IMR-90 (cell line): ENCODE results near the gene ADGRA1. TPM values are rescaled to one million over a fixed set of nuclear protein-coding genes. Genes with fewer than 3 reads are reported as not detected.

ENCODE experiments used
- ATAC-seq: fragments of 200-7000 bp; cut with Tn5 transposase; 2 replicates; pipeline ENCODE4 v1.9.1; 2020; ENCODE audit warnings: low read depth, mild to moderate bottlenecking, moderate library complexity
- BruUV-seq: library from RNA; stranded (reverse); fragments of 400-500 nt; replicated peaks from 2 replicates; lab custom pipeline; 2021; lab: Mats Ljungman, UMichigan
- CTCF ChIA-PET: fragments of 300-600 bp; formaldehyde crosslinking; extraction: SDS; loops from one replicate; lab custom pipeline; 2021; ENCODE audit warnings: antibody characterized with exemption; lab: Yijun Ruan, JAX
- POLR2A ChIA-PET: fragments of 300-600 bp; sonication (Branson Sonifier 250); formaldehyde crosslinking; loops from one replicate; lab custom pipeline; 2022; ENCODE audit warnings: antibody characterized with exemption; ENCODE audit not compliant: unreplicated experiment; lab: Charles Lee
- DNase-seq: peaks from one replicate; pipeline ENCODE4 v3.0.0; 2013
- H2AFZ ChIP-seq: replicated peaks from 2 replicates; pipeline ENCODE3; 2013; ENCODE audit warnings: low read length, mild to moderate bottlenecking; ENCODE audit not compliant: poor library complexity
- H2AK5ac ChIP-seq: 2 replicates; pipeline ENCODE4 v1.6.1; 2013; ENCODE audit warnings: low read depth, low read length, inconsistent platforms
- H2AK9ac ChIP-seq: replicated peaks from 2 replicates; pipeline ENCODE3; 2013; ENCODE audit warnings: mild to moderate bottlenecking, low read depth, low read length, moderate library complexity; ENCODE audit not compliant: poor library complexity
- H2BK120ac ChIP-seq: 2 replicates; pipeline ENCODE4 v1.6.1; 2013; ENCODE audit warnings: low read depth, low read length, inconsistent platforms
- H2BK15ac ChIP-seq: 3 replicates; pipeline ENCODE4 v1.6.1; 2013; ENCODE audit warnings: low read depth, low read length, inconsistent platforms
- H2BK20ac ChIP-seq: 2 replicates; pipeline ENCODE4 v1.6.1; 2013; ENCODE audit warnings: low read depth, mild to moderate bottlenecking, inconsistent platforms, low read length, moderate library complexity
- H2BK5ac ChIP-seq: 2 replicates; pipeline ENCODE4 v1.6.1; 2013; ENCODE audit warnings: mild to moderate bottlenecking, low read depth, low read length, inconsistent platforms; ENCODE audit not compliant: poor library complexity, severe bottlenecking
- H3K14ac ChIP-seq: replicated peaks from 2 replicates; pipeline ENCODE4 v1.6.1; 2013; ENCODE audit warnings: low read depth, low read length, inconsistent platforms
- H3K18ac ChIP-seq: 2 replicates; pipeline ENCODE4 v1.6.1; 2013; ENCODE audit warnings: low read depth, low read length, control low read depth
- H3K23ac ChIP-seq: 2 replicates; pipeline ENCODE4 v1.6.1; 2013; ENCODE audit warnings: low read depth, low read length, inconsistent platforms
- H3K27ac ChIP-seq: 2 replicates; pipeline ENCODE4 v1.5.1; 2013; ENCODE audit warnings: mild to moderate bottlenecking, control low read depth, low read length; ENCODE audit not compliant: insufficient read depth
- H3K27me3 ChIP-seq: 2 replicates; pipeline ENCODE4 v1.6.1; 2013; ENCODE audit warnings: low read length; ENCODE audit not compliant: control insufficient read depth, insufficient read depth
- H3K36me3 ChIP-seq: 2 replicates; pipeline ENCODE4 v1.6.1; 2013; ENCODE audit warnings: low read length, mixed read lengths; ENCODE audit not compliant: control insufficient read depth, insufficient read depth
- H3K4ac ChIP-seq: 2 replicates; pipeline ENCODE4 v1.6.1; 2013; ENCODE audit warnings: low read depth, low read length, inconsistent platforms
- H3K4me1 ChIP-seq: 2 replicates; pipeline ENCODE4 v1.6.1; 2013; ENCODE audit warnings: low read length, mixed read lengths; ENCODE audit not compliant: control insufficient read depth, insufficient read depth
- H3K4me2 ChIP-seq: 2 replicates; pipeline ENCODE4 v1.6.1; 2013; ENCODE audit warnings: low read depth, mild to moderate bottlenecking, control low read depth, low read length, moderate library complexity
- H3K4me3 ChIP-seq: 2 replicates; pipeline ENCODE4 v1.5.1; 2013; ENCODE audit warnings: low read depth, mild to moderate bottlenecking, control low read depth, low read length, moderate library complexity; ENCODE audit not compliant: insufficient read depth
- H3K56ac ChIP-seq: 2 replicates; pipeline ENCODE4 v1.6.1; 2013; ENCODE audit warnings: low read length, inconsistent platforms; ENCODE audit not compliant: insufficient read depth; ENCODE audit errors: extremely low read depth
- H3K79me1 ChIP-seq, 2 experiments: 2 replicates each; pipeline ENCODE4 v1.6.1; 2013; ENCODE audit warnings: low read length in 2 of 2, inconsistent platforms in 1 of 2, low read depth in 1 of 2
- H3K9ac ChIP-seq: 2 replicates; pipeline ENCODE4 v1.6.1; 2013; ENCODE audit warnings: low read depth, low read length, control low read depth
- H3K9me1 ChIP-seq: 2 replicates; pipeline ENCODE4 v1.6.1; 2013; ENCODE audit warnings: low read length, inconsistent platforms; ENCODE audit not compliant: insufficient read depth
- H3K9me3 ChIP-seq: 2 replicates; pipeline ENCODE4 v1.6.1; 2013; ENCODE audit warnings: low read length; ENCODE audit not compliant: control insufficient read depth, insufficient read depth
- H4K20me1 ChIP-seq: 2 replicates; pipeline ENCODE4 v1.6.1; 2013; ENCODE audit warnings: low read length, inconsistent platforms; ENCODE audit not compliant: insufficient read depth
- H4K5ac ChIP-seq: 2 replicates; pipeline ENCODE4 v1.6.1; 2013; ENCODE audit warnings: mild to moderate bottlenecking, low read depth, low read length, control low read depth
- H4K8ac ChIP-seq, 2 experiments: 2 replicates each; pipeline ENCODE4 v1.6.1; 2013; ENCODE audit warnings: low read depth in 2 of 2, low read length in 2 of 2, control low read depth in 1 of 2, inconsistent platforms in 1 of 2
- H4K91ac ChIP-seq: 2 replicates; pipeline ENCODE4 v1.6.1; 2013; ENCODE audit warnings: low read depth, low read length, inconsistent platforms; ENCODE audit not compliant: insufficient read depth
- BHLHE40 ChIP-seq: fragments of 150-350 bp; IDR thresholded peaks from 2 replicates; pipeline ENCODE4 v1.6.1; 2016; ENCODE audit warnings: mild to moderate bottlenecking, low read depth, low read length
- CTCF ChIP-seq: conservative IDR thresholded peaks from 2 replicates; pipeline ENCODE4 v1.5.1; 2012; ENCODE audit warnings: mild to moderate bottlenecking, low read depth, low read length, improper control_type of control experiment
- FOS ChIP-seq: fragments of 150-350 bp; IDR thresholded peaks from 2 replicates; pipeline ENCODE4 v1.6.1; 2016; ENCODE audit warnings: low read depth, low read length
- MXI1 ChIP-seq: IDR thresholded peaks from 2 replicates; pipeline ENCODE4 v1.6.1; 2012; ENCODE audit warnings: low read depth, mild to moderate bottlenecking, low read length, moderate library complexity, borderline replicate concordance
- NFE2L2 ChIP-seq: fragments of 150-350 bp; IDR thresholded peaks from 2 replicates; pipeline ENCODE4 v1.6.1; 2016; ENCODE audit warnings: low read depth, mild to moderate bottlenecking, low read length
- POLR2A ChIP-seq: IDR thresholded peaks from 2 replicates; pipeline ENCODE4 v1.6.1; 2012; ENCODE audit warnings: mild to moderate bottlenecking, low read depth, low read length
- RCOR1 ChIP-seq: IDR thresholded peaks from 2 replicates; pipeline ENCODE4 v1.6.1; 2012; ENCODE audit warnings: mild to moderate bottlenecking, low read length, improper control_type of control experiment; ENCODE audit not compliant: insufficient replicate concordance
- RFX5 ChIP-seq: IDR thresholded peaks from 2 replicates; pipeline ENCODE4 v1.8.0; 2012; ENCODE audit warnings: low read depth, mild to moderate bottlenecking, low read length, moderate library complexity
- SMC3 ChIP-seq: fragments of 150-350 bp; IDR thresholded peaks from 2 replicates; pipeline ENCODE4 v1.6.1; 2016; ENCODE audit warnings: low read depth, mild to moderate bottlenecking, antibody characterized with exemption, low read length, moderate library complexity
- WGBS, 2 experiments: methylation state at CpG; one replicate each; pipeline versions ENCODE4 v1.1.5 to v1.1.7; 2013; ENCODE audit warnings: missing lambda C conversion rate in 2 of 2; ENCODE audit not compliant: insufficient read length in 1 of 2; ENCODE audit errors: extremely low coverage in 2 of 2; 5-methylcytosine and 5-hydroxymethylcytosine counted together
- dilution Hi-C: fragments of 300-500 bp; cut with HindIII; formaldehyde crosslinking; loops from one replicate; pipeline ENCODE4 v1.14.3; 2018; ENCODE audit warnings: low sequenced_read_pairs; ENCODE audit not compliant: unreplicated experiment
- in situ Hi-C: fragments of 300-500 bp; cut with MboI; formaldehyde crosslinking; loops from 3 replicates; pipeline ENCODE4 v1.14.3; 2019; ENCODE audit warnings: low sequenced_read_pairs, inconsistent platforms, mixed read lengths
- intact Hi-C: fragments of 100-400 bp; cut with micrococcal nuclease; formaldehyde crosslinking; loops from 2 replicates; pipeline ENCODE4 v1.10.0; 2022
- polyA plus RNA-seq, 3 experiments: library from polyadenylated mRNA; depleted of rRNA; stranded (reverse); fragments of >200 nt; gene quantifications; 2 replicates each; pipeline ENCODE4 v1.2.3, GENCODE V29; 2012; ENCODE audit warnings: low replicate concordance in 1 of 3
- total RNA-seq: library from RNA; depleted of rRNA; stranded (reverse); fragments of >200 nt; gene quantifications from 2 replicates; pipeline ENCODE4 v1.2.3, GENCODE V29; 2012

ADGRA1 gene
- total and polyA plus RNA-seq, 2 of the 4 experiments (the other 2 are of a cell fraction) = not detected

DNA sequence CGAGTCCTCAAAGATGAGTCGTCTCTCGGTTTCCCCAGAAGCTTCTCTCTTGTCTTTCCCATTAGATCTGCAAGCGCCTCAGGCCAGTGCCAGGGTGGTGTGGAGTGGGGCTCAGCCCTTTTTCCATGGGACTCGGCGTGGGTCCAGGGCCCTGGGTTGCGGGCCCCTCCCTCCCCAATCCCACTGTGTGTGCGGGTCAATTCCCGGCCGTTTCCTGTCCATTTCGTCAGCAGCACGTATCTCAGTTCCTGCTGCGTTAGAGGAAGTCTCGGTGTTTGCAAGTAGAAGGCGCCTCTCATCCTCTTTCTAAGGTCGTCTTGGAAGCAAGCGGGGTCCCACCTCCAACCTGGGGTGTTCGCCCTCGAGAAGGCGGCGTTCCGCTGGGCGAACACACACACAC is 25.1 kb upstream of the ADGRA1 start:
- Histone ChIP-seq H3K9ac (no peak overlapping the region), H3K14ac (no peak overlapping the region), H2AFZ (no peak overlapping the region), H3K9me1 (no peaks in the 10 kb centered on the region), H2BK120ac (no peak overlapping the region), H2AK9ac (no peak overlapping the region), H3K9me3 (no peaks in the 10 kb centered on the region; the same call in 1 of the 2 replicates), H3K4me1 (no peaks in the 10 kb centered on the region), H3K79me1 (no peaks in the 10 kb centered on the region), H2BK20ac (no peak overlapping the region), H3K23ac (no peak overlapping the region), H3K27ac (no peak overlapping the region), H3K56ac (no peak overlapping the region), H3K4me2 (no peak overlapping the region), H4K8ac (no peak overlapping the region), H3K36me3 (no peaks in the 10 kb centered on the region), H3K4ac (no peak overlapping the region), H4K91ac (no peak overlapping the region), H2BK5ac (no peak overlapping the region), H4K5ac (no peak overlapping the region), H3K4me3 (no peak overlapping the region), H2AK5ac (no peak overlapping the region), H3K27me3 (no peaks in the 10 kb centered on the region; the same call in 1 of the 2 replicates), H3K18ac (no peak overlapping the region), H4K20me1 (no peaks in the 10 kb centered on the region), H2BK15ac (no peak overlapping the region)
- dilution Hi-C loops = no loop called here
- DNase-seq (no peak), ATAC-seq (no peak)
- in situ Hi-C loops = no loop called here
- 44% methylated on average over 9 of the region's 23 CpGs; no CpG with 5 or more reads in 1 of the 2 experiments for WGBS, 2 experiments
- ChIA-PET CTCF (no interaction called here), POLR2A (no interaction called here)
- intact Hi-C loops = no loop called here
- TF ChIP-seq BHLHE40 (no peak), CTCF (no peak), SMC3 (no peak), FOS (no peak), NFE2L2 (no peak), RFX5 (no peak), POLR2A (no peak), RCOR1 (no peak), MXI1 (no peak)
- no TSS peak for BruUV-seq
